ENCODE measurements around the gene ADAMTSL2. TPM values are rescaled to one million over a fixed set of nuclear protein-coding genes. Genes with fewer than 3 reads are reported as not detected.
A peak's percentile ranks its signal among the peaks of the same experiment; 100 is the strongest.

ADAMTSL2 gene
- polyA plus RNA-seq, 1 donor (not counting 4 experiments of a cell fraction or from before 2014, with no cell fraction given) = not detected

GRCh38 chr9:133538176-133538575 is 3.7 kb downstream of the ADAMTSL2 start:
- H3K4me1 ChIP-seq (ENCODE audit: control insufficient read depth, extremely low read depth, insufficient read depth, low read length) = peaks cover 9% of the 10 kb centered on the region
- H3K27ac ChIP-seq (ENCODE audit: control insufficient read depth, insufficient read depth, low read length) = no peak overlapping the region
- TF ChIP-seq, protein P1, sequence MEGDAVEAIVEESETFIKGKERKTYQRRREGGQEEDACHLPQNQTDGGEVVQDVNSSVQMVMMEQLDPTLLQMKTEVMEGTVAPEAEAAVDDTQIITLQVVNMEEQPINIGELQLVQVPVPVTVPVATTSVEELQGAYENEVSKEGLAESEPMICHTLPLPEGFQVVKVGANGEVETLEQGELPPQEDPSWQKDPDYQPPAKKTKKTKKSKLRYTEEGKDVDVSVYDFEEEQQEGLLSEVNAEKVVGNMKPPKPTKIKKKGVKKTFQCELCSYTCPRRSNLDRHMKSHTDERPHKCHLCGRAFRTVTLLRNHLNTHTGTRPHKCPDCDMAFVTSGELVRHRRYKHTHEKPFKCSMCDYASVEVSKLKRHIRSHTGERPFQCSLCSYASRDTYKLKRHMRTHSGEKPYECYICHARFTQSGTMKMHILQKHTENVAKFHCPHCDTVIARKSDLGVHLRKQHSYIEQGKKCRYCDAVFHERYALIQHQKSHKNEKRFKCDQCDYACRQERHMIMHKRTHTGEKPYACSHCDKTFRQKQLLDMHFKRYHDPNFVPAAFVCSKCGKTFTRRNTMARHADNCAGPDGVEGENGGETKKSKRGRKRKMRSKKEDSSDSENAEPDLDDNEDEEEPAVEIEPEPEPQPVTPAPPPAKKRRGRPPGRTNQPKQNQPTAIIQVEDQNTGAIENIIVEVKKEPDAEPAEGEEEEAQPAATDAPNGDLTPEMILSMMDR (optimal IDR thresholded peaks at IDR 0.05 in 1 of 3, IDR thresholded peaks at IDR 0.05 in 1 of 3, conservative IDR thresholded peaks at IDR 0.05 in 1 of 3; ENCODE audit: extremely low read depth in 1 of 3, insufficient read depth in 2 of 3, low read length in 3 of 3) = no peak
- no peak for TF ChIP-seq EZH2 (IDR thresholded peaks at IDR 0.05; ENCODE audit: low read length)
- H3K36me3 ChIP-seq (ENCODE audit: control insufficient read depth in 2 of 2, extremely low read depth in 1 of 2, insufficient read depth in 2 of 2, low read length in 2 of 2) = no peaks in the 10 kb centered on the region
- no peak for DNase-seq (ENCODE audit: low read depth, low spot score)
- H4K20me1 ChIP-seq (ENCODE audit: control insufficient read depth, extremely low read depth, insufficient read depth, low read length) = no peaks in the 10 kb centered on the region
- no peak overlapping the region for H3K9ac ChIP-seq (ENCODE audit: control insufficient read depth, extremely low read depth, insufficient read depth, low read length)
- dilution Hi-C loops (cut with MboI; ENCODE audit: extremely low pct_ligation_motif_present, low sequenced_read_pairs) = no loop called here
- H3K79me2 ChIP-seq (ENCODE audit: control insufficient read depth, insufficient read depth, low read length) = no peaks in the 10 kb centered on the region
- peaks cover 53% of the 10 kb centered on the region for H3K27me3 ChIP-seq (ENCODE audit: control insufficient read depth, extremely low read depth, insufficient read depth, low read length)
- H2AFZ ChIP-seq (ENCODE audit: control insufficient read depth, low read length) = peak overlapping the region; percentile 38
- no peaks in the 10 kb centered on the region for H3K9me3 ChIP-seq (ENCODE audit: control insufficient read depth, low read depth, low read length)
- no peak for FAIRE-seq
- no peak overlapping the region for H3K4me3 ChIP-seq (ENCODE audit: control insufficient read depth in 2 of 3, extremely low read depth in 1 of 3, insufficient read depth in 2 of 3, low read depth in 1 of 3, low read length in 3 of 3)
- peak overlapping the region; percentile 3 for H3K4me2 ChIP-seq (ENCODE audit: control insufficient read depth, extremely low read depth, insufficient read depth, low read depth, low read length)
- H3K9me1 ChIP-seq (ENCODE audit: control insufficient read depth, extremely low read depth, insufficient read depth, low read length) = no peaks in the 10 kb centered on the region

DNA sequence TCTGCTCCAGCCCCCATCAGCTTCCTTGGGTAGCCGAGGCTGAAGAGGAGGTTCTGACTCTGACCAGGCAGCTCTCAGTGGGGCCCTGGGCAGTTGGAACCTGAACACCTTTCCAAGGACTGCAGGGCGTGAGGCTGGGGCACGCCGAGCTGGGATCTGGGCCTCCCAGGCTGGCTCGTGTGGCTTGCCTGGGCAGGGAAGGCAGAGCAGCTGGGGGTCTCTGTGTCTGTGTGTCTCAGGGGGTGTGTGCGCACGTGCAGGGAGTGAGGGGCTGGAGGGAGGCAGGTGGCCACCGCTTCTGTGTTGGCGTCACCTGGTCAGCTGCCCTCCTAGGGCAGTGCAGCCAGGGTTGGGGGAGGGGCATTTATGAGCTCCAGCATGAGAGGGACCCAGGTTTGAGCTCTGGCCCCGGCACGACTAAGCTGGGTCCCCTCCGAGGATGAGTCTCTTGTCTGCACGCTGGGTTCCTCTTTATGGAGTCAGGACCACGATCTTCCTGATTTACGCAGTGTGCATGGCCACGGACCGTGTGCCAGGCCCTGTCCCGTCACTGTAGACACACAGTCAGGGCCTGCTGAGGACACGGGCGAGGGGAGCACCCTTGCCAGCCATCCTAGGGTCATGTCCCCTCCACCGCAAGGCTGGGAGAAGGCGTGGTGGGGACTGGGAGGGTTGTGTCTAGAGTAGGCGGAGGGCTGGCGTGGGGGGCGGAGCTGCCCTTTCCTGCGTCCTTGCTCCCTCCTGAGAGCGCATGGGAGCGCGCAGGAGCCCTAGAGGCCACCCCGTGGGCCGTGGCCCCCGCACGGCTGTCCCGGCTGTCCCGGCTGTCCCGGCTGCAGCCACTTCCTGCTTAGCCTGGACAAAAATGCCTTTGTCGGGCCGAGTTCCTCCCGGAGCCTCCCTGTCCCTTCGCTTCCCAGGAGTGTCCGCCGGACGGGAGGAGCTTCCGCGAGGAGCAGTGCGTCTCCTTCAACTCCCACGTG is 4.6 kb downstream of the ADAMTSL2 start:
- peaks cover 43% of the 10 kb centered on the region for H3K27me3 ChIP-seq (ENCODE audit: control insufficient read depth, extremely low read depth, insufficient read depth, low read length)
- DNase-seq (ENCODE audit: low read depth, low spot score) = no peak
- H3K36me3 ChIP-seq (ENCODE audit: control insufficient read depth in 2 of 2, extremely low read depth in 1 of 2, insufficient read depth in 2 of 2, low read length in 2 of 2) = no peaks in the 10 kb centered on the region
- peaks cover 9% of the 10 kb centered on the region for H3K4me1 ChIP-seq (ENCODE audit: control insufficient read depth, extremely low read depth, insufficient read depth, low read length)
- no peak for FAIRE-seq
- dilution Hi-C loops (cut with MboI; ENCODE audit: extremely low pct_ligation_motif_present, low sequenced_read_pairs) = no loop called here
- no peaks in the 10 kb centered on the region for H4K20me1 ChIP-seq (ENCODE audit: control insufficient read depth, extremely low read depth, insufficient read depth, low read length)
- H3K27ac ChIP-seq (ENCODE audit: control insufficient read depth, insufficient read depth, low read length) = no peak overlapping the region
- no peak overlapping the region for H3K4me3 ChIP-seq (ENCODE audit: control insufficient read depth in 2 of 3, extremely low read depth in 1 of 3, insufficient read depth in 2 of 3, low read depth in 1 of 3, low read length in 3 of 3)
- no peaks in the 10 kb centered on the region for H3K9me1 ChIP-seq (ENCODE audit: control insufficient read depth, extremely low read depth, insufficient read depth, low read length)
- H3K9me3 ChIP-seq (ENCODE audit: control insufficient read depth, low read depth, low read length) = no peaks in the 10 kb centered on the region
- no peak overlapping the region for H3K9ac ChIP-seq (ENCODE audit: control insufficient read depth, extremely low read depth, insufficient read depth, low read length)
- H3K79me2 ChIP-seq (ENCODE audit: control insufficient read depth, insufficient read depth, low read length) = no peaks in the 10 kb centered on the region
- TF ChIP-seq, protein P1 (optimal IDR thresholded peaks at IDR 0.05 in 1 of 3, IDR thresholded peaks at IDR 0.05 in 1 of 3, conservative IDR thresholded peaks at IDR 0.05 in 1 of 3; ENCODE audit: extremely low read depth in 1 of 3, insufficient read depth in 2 of 3, low read length in 3 of 3) = no peak
- no peak for TF ChIP-seq EZH2 (IDR thresholded peaks at IDR 0.05; ENCODE audit: low read length)
- H3K4me2 ChIP-seq (ENCODE audit: control insufficient read depth, extremely low read depth, insufficient read depth, low read depth, low read length) = no peak overlapping the region
- H2AFZ ChIP-seq (ENCODE audit: control insufficient read depth, low read length) = no peak overlapping the region
